ENCODE data around the gene SMC5.

- no peak for TF ChIP-seq CTCF (IDR thresholded peaks at IDR 0.05; ENCODE audit: insufficient read depth, low read length)
- TF ChIP-seq POLR2AphosphoS5 (IDR thresholded peaks at IDR 0.05; ENCODE audit: low read depth), result no peak
- TF ChIP-seq REST (IDR thresholded peaks at IDR 0.05; ENCODE audit: insufficient replicate concordance, low read depth), result no peak
- no peak for TF ChIP-seq SPI1 (IDR thresholded peaks at IDR 0.05; ENCODE audit: borderline replicate concordance, low read depth)
Observed at GRCh38 chr9:70250221-70250620, 8.6 kb upstream of the SMC5 start.
